HepG2 (cell line): ENCODE results near the gene MAIP1.

ENCODE experiments used
- CHD2 ChIP-seq: IDR thresholded peaks from 2 replicates; pipeline ENCODE4 v1.6.1; 2011; ENCODE audit warnings: low read depth, low read length, improper control_type of control experiment
- HDAC6 ChIP-seq: fragments of 200-600 bp; sonication (generic); IDR thresholded peaks from 2 replicates; pipeline ENCODE4 v1.7.0; 2017; ENCODE audit warnings: mild to moderate bottlenecking, antibody characterized with exemption, low read length, low read depth
- REST ChIP-seq, 2 experiments: IDR thresholded peaks; 2 replicates each; pipeline ENCODE4 v1.6.1; 2011 to 2012; ENCODE audit warnings: low read length in 2 of 2, borderline replicate concordance in 1 of 2, low read depth in 1 of 2, mild to moderate bottlenecking in 1 of 2, moderate library complexity in 1 of 2
- SIN3A ChIP-seq: IDR thresholded peaks from 2 replicates; pipeline ENCODE4 v1.6.1; 2011; ENCODE audit warnings: low read depth, mild to moderate bottlenecking, control low read depth, low read length, borderline replicate concordance
- THAP11 ChIP-seq: IDR thresholded peaks from 2 replicates; pipeline ENCODE4 v1.6.1; 2016; ENCODE audit warnings: missing biosample characterization, missing genetic modification reagents
- ZBTB1 ChIP-seq: sonication (generic); formaldehyde crosslinking; IDR thresholded peaks from 2 replicates; pipeline ENCODE4 v1.4.0; 2020; ENCODE audit warnings: missing genetic modification reagents, borderline replicate concordance
- ZFP82 ChIP-seq: sonication (generic); formaldehyde crosslinking; IDR thresholded peaks from 2 replicates; pipeline ENCODE4 v1.5.1; 2020; ENCODE audit warnings: mild to moderate bottlenecking, missing genetic modification reagents, borderline replicate concordance
- ZNF225 ChIP-seq: sonication (generic); formaldehyde crosslinking; IDR thresholded peaks from 2 replicates; pipeline ENCODE4 v1.4.0; 2020; ENCODE audit warnings: mild to moderate bottlenecking, missing genetic modification reagents
- ZNF274 ChIP-seq: sonication (generic); formaldehyde crosslinking; IDR thresholded peaks from 2 replicates; pipeline ENCODE4 v1.5.1; 2020; ENCODE audit warnings: mild to moderate bottlenecking, missing genetic modification reagents
- ZNF766 ChIP-seq: sonication (generic); formaldehyde crosslinking; IDR thresholded peaks from 2 replicates; pipeline ENCODE4 v1.5.0; 2020; ENCODE audit warnings: missing genetic modification reagents, borderline replicate concordance
- TF ChIP-seq, protein P1 (sequence below), 2 experiments: sonication (generic) in 1 of 2; formaldehyde crosslinking in 1 of 2; IDR thresholded peaks; 2 replicates each; pipeline versions ENCODE4 v1.4.0 to v1.6.1; 2018 to 2020; ENCODE audit warnings: missing genetic modification reagents in 2 of 2, borderline replicate concordance in 1 of 2, low read depth in 1 of 2, mild to moderate bottlenecking in 1 of 2, missing biosample characterization in 1 of 2

- TF ChIP-seq, protein P1, sequence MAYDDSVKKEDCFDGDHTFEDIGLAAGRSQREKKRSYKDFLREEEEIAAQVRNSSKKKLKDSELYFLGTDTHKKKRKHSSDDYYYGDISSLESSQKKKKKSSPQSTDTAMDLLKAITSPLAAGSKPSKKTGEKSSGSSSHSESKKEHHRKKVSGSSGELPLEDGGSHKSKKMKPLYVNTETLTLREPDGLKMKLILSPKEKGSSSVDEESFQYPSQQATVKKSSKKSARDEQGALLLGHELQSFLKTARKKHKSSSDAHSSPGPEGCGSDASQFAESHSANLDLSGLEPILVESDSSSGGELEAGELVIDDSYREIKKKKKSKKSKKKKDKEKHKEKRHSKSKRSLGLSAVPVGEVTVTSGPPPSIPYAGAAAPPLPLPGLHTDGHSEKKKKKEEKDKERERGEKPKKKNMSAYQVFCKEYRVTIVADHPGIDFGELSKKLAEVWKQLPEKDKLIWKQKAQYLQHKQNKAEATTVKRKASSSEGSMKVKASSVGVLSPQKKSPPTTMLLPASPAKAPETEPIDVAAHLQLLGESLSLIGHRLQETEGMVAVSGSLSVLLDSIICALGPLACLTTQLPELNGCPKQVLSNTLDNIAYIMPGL (CRISPR knock-in tag; IDR thresholded peaks at IDR 0.05; ENCODE audit: borderline replicate concordance in 1 of 2, low read depth in 1 of 2), result no peak
- TF ChIP-seq CHD2, result no peak
- no peak for TF ChIP-seq ZNF225 (CRISPR knock-in tag)
- no peak for TF ChIP-seq ZNF274 (CRISPR knock-in tag)
- no peak for TF ChIP-seq SIN3A
- no peak for TF ChIP-seq ZNF766 (CRISPR knock-in tag)
- no peak for TF ChIP-seq ZBTB1
- no peak for TF ChIP-seq THAP11 (CRISPR knock-in tag)
- no peak for TF ChIP-seq ZFP82 (CRISPR knock-in tag)
- TF ChIP-seq REST (IDR thresholded peaks at IDR 0.05; ENCODE audit: borderline replicate concordance in 1 of 2, low read depth in 1 of 2, low read length in 2 of 2), result no peak
- no peak for TF ChIP-seq HDAC6
These were observed 26.9 kb downstream of the MAIP1 start for GRCh38 chr2:199982126-199982843.
